ENCODE results near the gene SPTAN1.
"Not testable (repeated sequence)": the region's sequence is repeated elsewhere in the genome, so short reads cannot be mapped to it uniquely, and the experiment has no call there.

SPTAN1 gene

GRCh38 chr9:128552153-128552743 lies at the start of gene SPTAN1:
Gene SPTAN1, plus strand, starts transcription at chr9:128552587. Its CDS starts 14,154 bp downstream, at chr9:128566741.
- peak; percentile 59 for DNase-seq

DNA sequence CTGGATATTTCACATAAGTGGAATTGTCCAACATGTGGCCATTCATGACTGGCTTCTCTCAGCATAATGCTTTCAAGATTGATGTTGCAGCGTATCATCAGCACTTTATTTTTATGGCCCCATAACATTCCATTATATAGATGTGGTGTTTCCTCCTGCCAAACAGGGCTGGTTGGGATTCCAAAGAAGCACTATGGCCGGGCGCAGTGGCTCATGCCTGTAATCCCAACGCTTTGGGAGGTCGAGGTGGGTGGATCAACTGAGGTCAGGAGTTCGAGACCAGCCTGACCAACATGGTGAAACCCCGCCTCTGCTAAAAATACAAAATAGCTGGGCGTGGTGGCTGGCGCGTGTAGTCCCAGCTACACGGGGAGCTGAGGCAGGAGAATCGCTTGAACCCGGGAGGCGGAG lies 49.0 kb upstream of the SPTAN1 start:
- not testable (repeated sequence) for DNase-seq

GRCh38 chr9:128503870-128504269 lies 48.5 kb upstream of the SPTAN1 start:
- DNase-seq, result no peak

DNA sequence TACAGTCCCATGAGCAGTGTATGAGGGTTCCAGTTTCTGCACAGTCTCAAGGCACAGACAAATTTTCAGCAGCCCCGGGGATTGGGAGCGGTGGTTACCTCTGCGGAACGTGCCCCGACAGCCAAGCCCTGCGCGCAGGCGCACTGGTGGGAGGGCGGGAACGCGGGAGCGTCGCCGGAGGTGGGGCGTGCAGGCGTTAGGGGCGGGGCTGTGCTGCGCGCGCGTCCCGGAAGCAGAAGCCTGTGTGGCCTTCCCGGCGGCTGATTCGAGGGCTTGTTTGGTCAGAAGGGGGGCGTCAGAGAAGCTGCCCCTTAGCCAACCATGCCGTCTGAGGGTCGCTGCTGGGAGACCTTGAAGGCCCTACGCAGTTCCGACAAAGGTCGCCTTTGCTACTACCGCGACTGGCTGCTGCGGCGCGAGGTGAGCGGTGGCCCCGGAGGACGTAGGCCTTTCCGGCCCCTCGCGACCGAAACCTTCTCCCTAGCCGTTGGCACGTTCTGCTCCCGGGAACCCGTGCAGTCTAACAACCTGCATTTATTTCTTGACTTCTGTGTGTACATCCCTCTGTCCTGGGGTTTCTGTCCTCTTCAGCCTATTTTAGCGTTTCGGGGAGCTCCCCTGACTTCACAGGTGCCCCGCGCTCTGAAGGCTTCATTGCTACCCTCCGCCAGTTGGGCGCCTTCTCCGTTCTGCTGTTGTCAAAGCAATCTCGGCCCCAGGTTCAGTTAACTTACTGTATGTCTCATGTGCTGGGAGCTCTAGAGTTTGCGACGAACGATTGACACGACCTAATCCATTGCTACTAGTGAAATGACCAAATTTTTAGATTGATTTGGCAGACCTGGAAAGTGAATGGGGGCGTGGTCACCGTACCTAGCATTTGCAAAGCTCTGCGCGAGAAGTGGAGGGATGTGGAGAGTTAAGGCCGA lies 47.6 kb upstream of the SPTAN1 start, which contains the start of gene GLE1:
TSS of gene GLE1 (plus strand) at position 235 of the 929 bp plus-strand sequence. CDS start at position 322, 87 bp downstream.
- peak; percentile 64 for DNase-seq

GRCh38 chr9:128505414-128505765 lies 47.0 kb upstream of the SPTAN1 start:
- no peak for DNase-seq

DNA sequence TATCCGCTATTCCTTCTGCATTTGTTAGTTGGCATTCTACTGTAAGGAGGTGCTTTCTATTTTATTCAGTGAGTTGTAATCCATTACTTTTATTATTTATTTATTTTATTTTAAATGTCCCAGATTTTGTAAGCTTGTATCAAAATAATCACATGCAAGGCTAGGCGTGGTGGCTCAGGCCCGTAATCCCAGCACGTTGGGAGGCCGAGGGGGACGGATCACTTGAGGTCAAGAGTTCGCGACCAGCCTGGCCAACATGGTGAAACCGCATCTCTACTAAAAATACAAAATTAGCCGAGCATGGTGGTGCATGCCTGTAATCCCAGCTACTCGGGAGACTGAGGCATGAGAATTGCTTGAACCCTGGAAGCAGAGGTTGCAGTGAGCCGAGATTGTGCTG lies 46.5 kb upstream of the SPTAN1 start:
- not testable (repeated sequence) for DNase-seq

GRCh38 chr9:128512820-128513219 lies 39.6 kb upstream of the SPTAN1 start:
- no peak for DNase-seq

- DNase-seq, result no peak
Observed at GRCh38 chr9:128521956-128522355, 30.4 kb upstream of the SPTAN1 start.

GRCh38 chr9:128523199-128523925 lies 29.0 kb upstream of the SPTAN1 start:
- DNase-seq, result peak; percentile 43

DNA sequence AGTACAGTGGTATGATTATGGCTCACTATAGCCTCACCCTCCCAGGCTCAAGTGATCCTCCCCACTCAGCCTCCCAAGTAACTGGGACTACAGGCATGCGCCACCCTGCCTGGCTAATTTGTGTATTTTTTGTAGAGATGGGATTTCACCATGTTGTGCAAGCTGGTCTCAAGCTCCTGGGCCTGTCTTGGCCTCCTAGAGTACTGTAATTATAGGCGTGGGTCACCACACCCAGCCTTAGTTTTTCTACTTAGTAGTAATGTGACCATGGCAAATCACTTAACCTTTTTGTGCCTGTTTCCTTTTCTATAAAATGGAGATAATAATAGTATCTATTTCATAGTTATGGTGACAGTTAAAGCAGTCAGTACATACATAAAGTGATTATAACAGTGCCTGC lies 25.7 kb upstream of the SPTAN1 start:
- DNase-seq, result no peak

- DNase-seq, result no peak
Observed at GRCh38 chr9:128528445-128529160, 23.8 kb upstream of the SPTAN1 start.

DNA sequence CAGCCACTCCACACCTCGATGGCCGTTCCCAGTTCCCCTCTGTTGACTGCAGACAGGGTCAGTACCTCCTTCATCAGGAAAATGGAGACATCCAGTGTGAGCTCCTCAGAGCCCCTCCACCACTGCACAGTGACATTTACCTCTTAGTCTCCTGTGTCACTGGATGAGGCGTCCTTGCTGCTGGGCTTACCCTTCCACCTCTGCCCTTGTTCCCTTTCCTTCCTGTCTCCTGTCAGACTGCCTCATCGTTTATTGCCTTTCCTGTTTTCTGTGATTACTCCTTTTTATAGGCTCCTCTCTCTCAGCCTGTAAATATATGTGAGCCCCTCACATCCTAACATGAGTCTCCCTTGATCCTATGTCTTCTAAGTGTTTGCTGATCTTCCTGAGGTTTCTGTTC lies 23.2 kb upstream of the SPTAN1 start:
- DNase-seq, result no peak

DNA sequence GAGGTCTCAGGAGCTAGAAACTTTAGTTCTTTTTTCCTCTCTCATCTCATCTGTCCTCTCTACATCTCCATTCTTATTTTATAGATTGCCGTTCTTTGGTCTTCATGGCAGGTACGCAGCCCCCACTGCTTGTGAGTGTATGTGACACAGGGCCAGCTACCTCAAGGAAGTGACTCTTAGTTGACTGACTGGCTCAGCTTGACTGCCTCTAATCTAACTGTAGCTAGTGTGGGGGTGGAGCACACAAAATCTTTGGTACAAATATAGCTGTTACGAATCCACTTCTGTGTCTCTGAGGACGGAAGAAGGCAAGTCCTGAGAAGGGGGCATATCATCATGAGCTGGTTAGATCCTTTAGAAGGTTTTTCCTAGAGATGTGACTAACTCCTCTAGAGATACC lies 19.8 kb upstream of the SPTAN1 start:
- no peak for DNase-seq

GRCh38 chr9:128540634-128541360 lies 11.6 kb upstream of the SPTAN1 start:
- no peak for DNase-seq

GRCh38 chr9:128546504-128546903 lies 5.9 kb upstream of the SPTAN1 start:
- no peak for DNase-seq

GRCh38 chr9:128548876-128549275 lies 3.5 kb upstream of the SPTAN1 start:
- no peak for DNase-seq

GRCh38 chr9:128550226-128550625 lies 2.2 kb upstream of the SPTAN1 start:
- DNase-seq, result no peak

GRCh38 chr9:128550770-128551656 lies 1.4 kb upstream of the SPTAN1 start:
- DNase-seq, result peak; percentile 36

DNA sequence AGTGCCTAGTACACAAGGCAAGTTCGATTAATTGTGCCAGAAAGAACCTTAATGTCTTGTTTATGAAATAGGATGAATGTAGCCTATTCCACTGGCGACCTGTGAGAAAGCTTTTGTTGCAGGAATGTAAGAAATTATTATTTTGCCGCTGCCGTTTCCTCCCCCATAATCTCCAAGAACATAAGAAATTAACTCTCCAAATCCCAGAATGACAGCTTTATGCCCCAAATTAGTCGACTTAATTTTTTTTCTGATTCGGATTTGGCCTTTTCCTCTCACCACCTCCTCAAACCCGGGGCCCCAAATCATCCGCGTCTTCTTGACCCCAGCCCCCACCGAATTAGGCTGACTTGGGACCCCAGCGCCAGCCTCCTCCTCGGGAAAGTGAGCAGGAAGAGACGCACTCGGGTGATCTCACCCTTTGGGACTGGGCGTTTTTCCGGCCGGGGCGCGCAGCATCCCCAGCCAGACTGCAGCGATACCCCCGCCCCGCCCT lies 682 bp upstream of the SPTAN1 start:
- no peak for DNase-seq

DNA sequence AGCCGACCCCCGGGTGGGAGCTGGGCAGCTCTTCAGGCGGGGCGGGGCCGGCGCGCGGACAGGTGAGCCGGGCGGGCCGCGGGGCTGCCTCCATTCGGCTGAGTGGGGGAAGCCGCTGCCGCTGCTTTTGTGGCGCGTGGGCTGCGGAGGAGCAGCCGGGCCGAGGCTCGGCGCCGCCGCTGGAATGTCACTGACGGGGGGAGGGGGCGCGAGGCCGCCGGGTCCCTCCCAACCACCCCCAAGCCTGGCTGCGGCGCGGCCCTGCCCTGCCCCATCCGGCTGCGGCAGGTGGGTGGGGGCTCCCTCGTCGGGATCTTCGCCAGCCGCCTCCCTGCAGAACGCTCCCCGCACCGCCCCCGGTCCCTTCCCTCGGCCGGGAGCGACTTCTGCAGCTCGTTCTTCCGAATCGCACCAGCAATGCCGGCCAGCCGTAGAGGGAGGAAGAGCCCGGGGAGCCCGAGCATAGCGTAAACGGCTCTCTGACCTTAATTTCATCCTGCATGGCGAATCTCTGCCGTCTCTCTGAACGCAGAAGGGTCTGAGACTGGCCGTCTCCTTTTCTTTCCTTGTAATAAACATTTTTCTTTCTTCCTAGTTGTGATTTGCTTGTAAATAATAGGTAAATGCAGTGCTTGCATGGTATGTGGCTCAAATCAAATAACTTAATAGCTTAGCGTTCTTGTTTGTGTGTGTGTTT lies 505 bp downstream of the SPTAN1 start:
- no peak for DNase-seq
